Natural killer cell (primary cell): Measurements from ENCODE around the gene RRP8. TPM values are rescaled to one million over a fixed set of nuclear protein-coding genes. Genes with fewer than 3 reads are reported as not detected.

ENCODE experiments used
- ATAC-seq, 3 donors: fragments of 150-1000 bp in 2 of 3; fragments of 200-7000 bp in 1 of 3; cut with Tn5 transposase; 1 replicate in 1 of 3; 2 replicates in 2 of 3; pipeline ENCODE4 v1.10.0; 2021; ENCODE audit warnings: mild to moderate bottlenecking in 2 of 3, moderate library complexity in 2 of 3
- DNase-seq, 2 donors: peaks; one replicate each; pipeline versions ENCODE4 v3.0.0 to v3.0.0-alpha.2; 2013 to 2021; ENCODE audit warnings: mixed read lengths in 1 of 2
- H3K27ac ChIP-seq: one replicate; pipeline ENCODE4 v1.5.1; 2013; ENCODE audit warnings: mild to moderate bottlenecking, low read length
- H3K27me3 ChIP-seq: one replicate; pipeline ENCODE4 v1.6.1; 2013; ENCODE audit warnings: low read length; ENCODE audit not compliant: control insufficient read depth, insufficient read depth
- H3K36me3 ChIP-seq: one replicate; pipeline ENCODE4 v1.6.1; 2013; ENCODE audit warnings: low read length; ENCODE audit not compliant: control insufficient read depth, insufficient read depth
- H3K4me1 ChIP-seq: one replicate; pipeline ENCODE4 v1.6.1; 2013; ENCODE audit warnings: low read length; ENCODE audit not compliant: control insufficient read depth, insufficient read depth
- H3K4me3 ChIP-seq: one replicate; pipeline ENCODE4 v1.5.1; 2013; ENCODE audit warnings: low read length
- H3K9me3 ChIP-seq: one replicate; pipeline ENCODE4 v1.6.1; 2013; ENCODE audit warnings: low read length; ENCODE audit not compliant: control insufficient read depth, insufficient read depth
- H3K27ac Mint-ChIP-seq, 2 donors: one replicate each; pipeline ENCODE4 v1.8.0; 2022; ENCODE audit warnings: mild to moderate bottlenecking in 2 of 2, mixed read lengths in 2 of 2, moderate library complexity in 1 of 2
- H3K27me3 Mint-ChIP-seq, 2 donors: one replicate each; pipeline ENCODE4 v1.8.0; 2022; ENCODE audit warnings: low read depth in 2 of 2, mixed read lengths in 2 of 2
- H3K36me3 Mint-ChIP-seq: one replicate; pipeline ENCODE4 v1.8.0; 2022; ENCODE audit warnings: mixed read lengths
- H3K4me1 Mint-ChIP-seq, 2 donors: one replicate each; pipeline ENCODE4 v1.8.0; 2022; ENCODE audit warnings: mixed read lengths in 2 of 2
- H3K4me3 Mint-ChIP-seq: one replicate; pipeline ENCODE4 v1.8.0; 2022; ENCODE audit warnings: mild to moderate bottlenecking, moderate library complexity, mixed read lengths
- H3K9me3 Mint-ChIP-seq, 2 donors: one replicate each; pipeline ENCODE4 v1.8.0; 2022; ENCODE audit warnings: mixed read lengths in 2 of 2
- WGBS: methylation state at CpG from one replicate; pipeline ENCODE4 v1.1.7; 2013; ENCODE audit warnings: missing lambda C conversion rate; ENCODE audit not compliant: insufficient coverage; 5-methylcytosine and 5-hydroxymethylcytosine counted together
- intact Hi-C: fragments of 100-400 bp; cut with micrococcal nuclease; formaldehyde crosslinking; loops from one replicate; pipeline ENCODE4 v1.14.2; 2022
- total RNA-seq, 4 donors: library from RNA; stranded (reverse); fragments of 120-200 nt in 1 of 4; gene quantifications; one replicate each; pipeline versions ENCODE4 v1.2.3 to v1.2.4, GENCODE V29; 2013 to 2022
- TF ChIP-seq, protein P1 (sequence below): fragments of 200-600 bp; IDR thresholded peaks from one replicate; pipeline ENCODE4 v1.8.0; 2022; ENCODE audit warnings: antibody characterized with exemption

Gene RRP8
- total RNA-seq, 3 donors from 2014 or later (not counting 1 experiment from before 2014, with no cell fraction given), result 31.3 to 35.9 (median 31.9) TPM

DNA sequence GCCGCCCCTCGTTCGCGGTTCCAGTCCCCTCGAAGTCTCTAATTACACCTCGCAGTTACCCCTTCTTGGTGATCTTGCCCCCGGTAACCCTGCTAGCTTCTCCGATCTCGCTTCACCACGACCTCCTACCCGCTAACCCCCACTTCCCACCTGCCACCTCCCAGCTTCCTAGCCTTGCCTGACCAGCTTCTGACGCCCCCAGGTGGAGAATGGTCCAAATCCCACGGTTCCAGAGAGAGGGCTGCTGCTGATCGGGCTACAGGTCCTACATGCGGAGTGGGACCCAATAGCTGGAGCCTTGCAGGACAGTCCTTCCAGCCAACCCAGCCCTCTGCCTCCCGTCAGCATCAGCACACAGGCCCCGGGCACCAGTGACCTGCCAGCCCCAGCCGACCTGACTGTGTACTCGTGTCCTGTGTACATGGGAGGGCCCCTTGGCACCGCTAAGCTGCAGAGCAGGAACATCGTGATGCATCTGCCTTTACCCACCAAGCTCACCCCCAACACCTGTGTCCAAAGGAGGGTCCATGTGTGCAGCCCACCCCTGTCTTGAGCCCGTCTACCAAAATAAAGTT, 31.9 kb downstream of the RRP8 start:
- Histone ChIP-seq H3K4me1 (no peaks in the 10 kb centered on the region), H3K4me3 (no peak overlapping the region), H3K9me3 (no peaks in the 10 kb centered on the region), H3K27me3 (no peaks in the 10 kb centered on the region), H3K36me3 (no peaks in the 10 kb centered on the region), H3K27ac (no peak overlapping the region)
- no peaks in the 10 kb centered on the region for H3K27me3 Mint-ChIP-seq
- TF ChIP-seq, protein P1, sequence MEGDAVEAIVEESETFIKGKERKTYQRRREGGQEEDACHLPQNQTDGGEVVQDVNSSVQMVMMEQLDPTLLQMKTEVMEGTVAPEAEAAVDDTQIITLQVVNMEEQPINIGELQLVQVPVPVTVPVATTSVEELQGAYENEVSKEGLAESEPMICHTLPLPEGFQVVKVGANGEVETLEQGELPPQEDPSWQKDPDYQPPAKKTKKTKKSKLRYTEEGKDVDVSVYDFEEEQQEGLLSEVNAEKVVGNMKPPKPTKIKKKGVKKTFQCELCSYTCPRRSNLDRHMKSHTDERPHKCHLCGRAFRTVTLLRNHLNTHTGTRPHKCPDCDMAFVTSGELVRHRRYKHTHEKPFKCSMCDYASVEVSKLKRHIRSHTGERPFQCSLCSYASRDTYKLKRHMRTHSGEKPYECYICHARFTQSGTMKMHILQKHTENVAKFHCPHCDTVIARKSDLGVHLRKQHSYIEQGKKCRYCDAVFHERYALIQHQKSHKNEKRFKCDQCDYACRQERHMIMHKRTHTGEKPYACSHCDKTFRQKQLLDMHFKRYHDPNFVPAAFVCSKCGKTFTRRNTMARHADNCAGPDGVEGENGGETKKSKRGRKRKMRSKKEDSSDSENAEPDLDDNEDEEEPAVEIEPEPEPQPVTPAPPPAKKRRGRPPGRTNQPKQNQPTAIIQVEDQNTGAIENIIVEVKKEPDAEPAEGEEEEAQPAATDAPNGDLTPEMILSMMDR, result no peak
- intact Hi-C loops, result no loop called here
- H3K27ac Mint-ChIP-seq, result no peak overlapping the region
- ATAC-seq (no peak), DNase-seq (no peak)
- H3K9me3 Mint-ChIP-seq, result no peaks in the 10 kb centered on the region
- H3K36me3 Mint-ChIP-seq, result no peaks in the 10 kb centered on the region
- peaks cover 0 to 7% of the 10 kb centered on the region in 2 donors for H3K4me1 Mint-ChIP-seq
- H3K4me3 Mint-ChIP-seq, result no peak overlapping the region
- 93% methylated on average over 22 of the region's 22 CpGs for WGBS

DNA sequence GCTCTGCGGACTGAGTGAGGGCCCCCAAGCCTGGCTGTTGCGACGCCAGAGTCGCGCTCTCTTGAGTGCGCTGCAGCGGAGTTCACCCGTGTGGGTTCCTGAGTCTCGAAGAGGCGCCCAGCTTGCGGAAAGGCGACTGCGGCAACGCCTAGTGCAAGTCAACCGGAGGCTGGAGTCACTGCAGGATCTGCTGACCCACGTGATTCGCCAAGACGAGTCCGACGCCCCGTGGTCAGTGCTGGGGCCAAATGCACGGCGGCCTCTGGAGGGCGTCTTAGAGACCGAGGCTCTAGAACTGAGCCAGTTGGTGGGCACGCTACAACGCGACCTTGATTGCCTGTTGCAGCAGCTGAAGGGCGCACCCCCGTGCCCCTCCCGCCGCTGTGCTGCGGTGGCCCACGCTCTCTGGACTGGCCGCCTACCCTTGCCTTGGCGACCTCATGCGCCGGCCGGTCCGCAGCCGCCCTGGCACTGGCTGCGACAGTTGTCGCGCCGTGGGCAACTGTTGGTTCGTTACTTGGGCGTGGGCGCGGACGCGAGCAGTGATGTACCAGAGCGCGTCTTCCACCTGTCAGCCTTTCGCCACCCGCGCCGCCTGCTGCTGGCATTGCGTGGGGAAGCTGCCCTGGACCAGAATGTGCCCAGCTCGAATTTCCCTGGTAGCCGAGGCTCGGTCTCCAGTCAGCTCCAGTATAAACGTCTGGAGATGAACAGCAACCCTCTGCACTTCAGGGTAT, 32.6 kb downstream of the RRP8 start:
- H3K4me3 ChIP-seq, result no peak overlapping the region
- Mint-ChIP-seq H3K9me3 (no peaks in the 10 kb centered on the region), H3K4me3 (no peak overlapping the region), H3K27ac (no peak overlapping the region), H3K4me1 (peaks cover 0 to 7% of the 10 kb centered on the region in 2 donors), H3K27me3 (no peaks in the 10 kb centered on the region), H3K36me3 (no peaks in the 10 kb centered on the region)
- H3K4me1 ChIP-seq, result no peaks in the 10 kb centered on the region
- TF ChIP-seq, protein P1, result no peak
- H3K27me3 ChIP-seq, result no peaks in the 10 kb centered on the region
- WGBS, result 96% methylated on average over 62 of the region's 62 CpGs
- no peaks in the 10 kb centered on the region for H3K36me3 ChIP-seq
- no peaks in the 10 kb centered on the region for H3K9me3 ChIP-seq
- intact Hi-C loops, result no loop called here
- ATAC-seq, result no peak
- no peak for DNase-seq
- no peak overlapping the region for H3K27ac ChIP-seq

DNA sequence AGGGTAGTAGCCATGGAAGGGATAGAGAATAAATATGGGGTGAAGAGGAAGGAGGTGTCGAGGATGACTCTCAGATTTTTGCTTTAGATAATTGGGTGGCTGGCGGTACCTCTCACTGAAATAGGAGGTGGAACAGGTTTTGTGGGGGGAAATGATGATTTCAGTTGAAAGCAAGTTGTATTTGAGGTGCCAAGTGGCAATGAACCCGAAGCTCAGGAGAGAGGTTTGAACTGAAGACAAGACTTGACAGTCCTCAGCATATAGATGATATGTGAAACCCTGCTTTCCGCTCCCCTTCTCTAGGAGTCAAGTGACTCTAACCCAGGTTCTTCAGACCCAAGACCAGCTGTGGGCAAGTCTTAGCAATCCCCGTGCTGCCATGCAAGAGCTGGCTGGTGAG, 33.7 kb downstream of the RRP8 start:
- DNase-seq (no peak), ATAC-seq (no peak)
- Mint-ChIP-seq H3K4me1 (peaks cover 0 to 7% of the 10 kb centered on the region in 2 donors), H3K27me3 (no peaks in the 10 kb centered on the region), H3K27ac (no peak overlapping the region), H3K36me3 (no peaks in the 10 kb centered on the region), H3K4me3 (no peak overlapping the region), H3K9me3 (no peaks in the 10 kb centered on the region)
- Histone ChIP-seq H3K27ac (no peak overlapping the region), H3K36me3 (no peaks in the 10 kb centered on the region), H3K4me1 (no peaks in the 10 kb centered on the region), H3K4me3 (no peak overlapping the region), H3K9me3 (no peaks in the 10 kb centered on the region), H3K27me3 (no peaks in the 10 kb centered on the region)
- intact Hi-C loops, result no loop called here
- 93% methylated on average over 5 of the region's 5 CpGs for WGBS
- TF ChIP-seq, protein P1, result no peak
